Measurements from ENCODE around the gene TCF25. TPM values are rescaled to one million over a fixed set of nuclear protein-coding genes. Genes with fewer than 3 reads are reported as not detected.
"Not testable (repeated sequence)": the region's sequence is repeated elsewhere in the genome, so short reads cannot be mapped to it uniquely, and the experiment has no call there.

Gene TCF25
- polyA plus RNA-seq, 1 donor (not counting 4 experiments of a cell fraction or from before 2014, with no cell fraction given), result 103 TPM

DNA sequence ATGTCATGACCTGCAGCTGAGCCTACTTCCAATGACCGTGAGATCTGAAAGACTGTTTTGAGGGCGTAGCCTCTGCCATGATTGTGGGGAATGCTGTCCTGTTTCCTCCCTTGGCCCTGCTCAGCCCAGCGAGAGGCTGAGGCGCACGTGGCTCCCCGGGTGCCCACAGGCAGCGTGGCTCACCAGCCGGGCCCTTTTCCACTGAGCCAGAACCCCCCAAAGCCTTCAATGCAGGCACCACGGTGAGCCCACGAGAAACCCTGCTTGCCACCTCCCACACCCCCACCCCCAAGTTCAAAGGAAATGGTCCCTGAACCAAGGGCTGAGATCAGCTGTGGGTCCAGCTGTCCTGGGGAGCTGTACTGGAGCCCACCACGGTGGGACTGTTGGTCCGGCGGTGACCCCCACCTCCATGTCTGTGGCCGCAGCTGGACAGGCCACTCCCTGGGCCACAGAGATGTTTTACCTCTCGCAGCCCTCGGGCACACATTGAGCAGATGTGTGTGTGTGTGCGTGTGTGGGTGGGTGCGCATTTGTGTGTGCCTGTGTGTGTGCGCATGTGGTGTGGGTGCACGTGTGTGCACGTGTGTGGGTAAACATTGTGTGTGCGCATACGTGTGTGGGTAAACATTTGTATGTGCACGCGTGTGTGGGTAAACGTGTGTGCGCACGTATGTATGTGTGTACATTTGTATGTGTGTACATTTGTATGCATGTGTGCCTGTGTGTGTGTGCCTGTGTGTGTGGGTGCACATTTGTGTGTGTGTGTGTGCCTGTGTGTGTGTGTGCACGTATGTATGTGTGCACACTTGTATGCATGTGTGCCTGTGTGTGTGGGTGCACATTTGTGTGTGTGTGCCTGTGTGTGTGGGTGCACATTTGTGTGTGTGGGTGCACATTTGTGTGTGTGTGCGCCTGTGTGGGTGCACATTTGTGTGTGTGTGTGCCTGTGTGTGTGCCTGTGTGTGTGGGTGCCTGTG lies 40.3 kb downstream of the TCF25 start:
- no peak overlapping the region for H2AFZ ChIP-seq (ENCODE audit: control insufficient read depth, low read length)
- peaks cover 21 to 28% of the 10 kb centered on the region in 2 experiments for H3K36me3 ChIP-seq (ENCODE audit: control insufficient read depth in 2 of 2, extremely low read depth in 1 of 2, insufficient read depth in 2 of 2, low read length in 2 of 2)
- H3K9me3 ChIP-seq (ENCODE audit: control insufficient read depth, low read depth, low read length), result no peaks in the 10 kb centered on the region
- no peak overlapping the region for H3K27ac ChIP-seq (ENCODE audit: control insufficient read depth, insufficient read depth, low read length)
- H4K20me1 ChIP-seq (ENCODE audit: control insufficient read depth, extremely low read depth, insufficient read depth, low read length), result peaks cover 4% of the 10 kb centered on the region
- H3K4me3 ChIP-seq (ENCODE audit: control insufficient read depth in 2 of 3, extremely low read depth in 1 of 3, insufficient read depth in 2 of 3, low read depth in 1 of 3, low read length in 3 of 3), result no peak overlapping the region
- peaks cover 19% of the 10 kb centered on the region for H3K4me1 ChIP-seq (ENCODE audit: control insufficient read depth, extremely low read depth, insufficient read depth, low read length)
- no peak overlapping the region for H3K9ac ChIP-seq (ENCODE audit: control insufficient read depth, extremely low read depth, insufficient read depth, low read length)
- dilution Hi-C loops (cut with MboI; ENCODE audit: extremely low pct_ligation_motif_present, low sequenced_read_pairs), result no loop called here
- H3K79me2 ChIP-seq (ENCODE audit: control insufficient read depth, insufficient read depth, low read length), result no peaks in the 10 kb centered on the region
- H3K9me1 ChIP-seq (ENCODE audit: control insufficient read depth, extremely low read depth, insufficient read depth, low read length), result no peaks in the 10 kb centered on the region
- no peak overlapping the region for H3K4me2 ChIP-seq (ENCODE audit: control insufficient read depth, extremely low read depth, insufficient read depth, low read depth, low read length)
- H3K27me3 ChIP-seq (ENCODE audit: control insufficient read depth, extremely low read depth, insufficient read depth, low read length), result no peaks in the 10 kb centered on the region
- FAIRE-seq, result no peak
- DNase-seq (ENCODE audit: low read depth, low spot score), result no peak
- no peak for TF ChIP-seq EZH2 (IDR thresholded peaks at IDR 0.05; ENCODE audit: low read length)
- TF ChIP-seq, protein P1, sequence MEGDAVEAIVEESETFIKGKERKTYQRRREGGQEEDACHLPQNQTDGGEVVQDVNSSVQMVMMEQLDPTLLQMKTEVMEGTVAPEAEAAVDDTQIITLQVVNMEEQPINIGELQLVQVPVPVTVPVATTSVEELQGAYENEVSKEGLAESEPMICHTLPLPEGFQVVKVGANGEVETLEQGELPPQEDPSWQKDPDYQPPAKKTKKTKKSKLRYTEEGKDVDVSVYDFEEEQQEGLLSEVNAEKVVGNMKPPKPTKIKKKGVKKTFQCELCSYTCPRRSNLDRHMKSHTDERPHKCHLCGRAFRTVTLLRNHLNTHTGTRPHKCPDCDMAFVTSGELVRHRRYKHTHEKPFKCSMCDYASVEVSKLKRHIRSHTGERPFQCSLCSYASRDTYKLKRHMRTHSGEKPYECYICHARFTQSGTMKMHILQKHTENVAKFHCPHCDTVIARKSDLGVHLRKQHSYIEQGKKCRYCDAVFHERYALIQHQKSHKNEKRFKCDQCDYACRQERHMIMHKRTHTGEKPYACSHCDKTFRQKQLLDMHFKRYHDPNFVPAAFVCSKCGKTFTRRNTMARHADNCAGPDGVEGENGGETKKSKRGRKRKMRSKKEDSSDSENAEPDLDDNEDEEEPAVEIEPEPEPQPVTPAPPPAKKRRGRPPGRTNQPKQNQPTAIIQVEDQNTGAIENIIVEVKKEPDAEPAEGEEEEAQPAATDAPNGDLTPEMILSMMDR (optimal IDR thresholded peaks at IDR 0.05 in 1 of 3, IDR thresholded peaks at IDR 0.05 in 1 of 3, conservative IDR thresholded peaks at IDR 0.05 in 1 of 3; ENCODE audit: extremely low read depth in 1 of 3, insufficient read depth in 2 of 3, low read length in 3 of 3), result no peak

DNA sequence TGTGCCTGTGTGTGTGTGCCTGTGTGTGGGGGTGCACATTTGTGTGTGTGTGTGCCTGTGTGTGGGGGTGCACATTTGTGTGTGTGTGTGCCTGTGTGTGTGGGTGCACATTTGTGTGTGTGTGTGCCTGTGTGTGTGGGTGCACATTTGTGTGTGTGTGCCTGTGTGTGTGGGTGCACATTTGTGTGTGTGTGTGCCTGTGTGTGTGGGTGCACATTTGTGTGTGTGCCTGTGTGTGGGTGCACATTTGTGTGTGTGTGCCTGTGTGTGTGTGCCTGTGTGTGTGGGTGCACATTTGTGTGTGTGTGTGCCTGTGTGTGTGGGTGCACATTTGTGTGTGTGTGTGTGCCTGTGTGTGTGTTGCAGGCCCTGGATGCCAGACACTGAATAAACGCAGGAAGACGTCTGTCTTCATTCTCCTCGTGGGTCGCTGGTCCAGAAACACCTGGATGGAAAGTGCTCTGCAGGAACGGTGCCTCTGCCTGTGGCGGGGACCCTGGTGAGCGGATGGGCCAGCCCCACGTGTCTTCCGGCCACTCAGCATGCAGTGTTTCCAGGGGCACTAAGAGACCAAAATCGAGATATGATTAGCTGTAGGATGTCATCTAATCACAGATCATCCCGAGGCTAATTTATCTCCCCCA lies 41.4 kb downstream of the TCF25 start:
- H3K9me1 ChIP-seq (ENCODE audit: control insufficient read depth, extremely low read depth, insufficient read depth, low read length); H3K9me3 ChIP-seq (ENCODE audit: control insufficient read depth, low read depth, low read length); H3K4me2 ChIP-seq (ENCODE audit: control insufficient read depth, extremely low read depth, insufficient read depth, low read depth, low read length); H3K4me3 ChIP-seq (ENCODE audit: control insufficient read depth in 2 of 3, extremely low read depth in 1 of 3, insufficient read depth in 2 of 3, low read depth in 1 of 3, low read length in 3 of 3); H3K27ac ChIP-seq (ENCODE audit: control insufficient read depth, insufficient read depth, low read length); dilution Hi-C loops (cut with MboI; ENCODE audit: extremely low pct_ligation_motif_present, low sequenced_read_pairs); DNase-seq (ENCODE audit: low read depth, low spot score); H4K20me1 ChIP-seq (ENCODE audit: control insufficient read depth, extremely low read depth, insufficient read depth, low read length); FAIRE-seq; H2AFZ ChIP-seq (ENCODE audit: control insufficient read depth, low read length); H3K9ac ChIP-seq (ENCODE audit: control insufficient read depth, extremely low read depth, insufficient read depth, low read length); H3K79me2 ChIP-seq (ENCODE audit: control insufficient read depth, insufficient read depth, low read length); H3K27me3 ChIP-seq (ENCODE audit: control insufficient read depth, extremely low read depth, insufficient read depth, low read length): not testable (repeated sequence)
- Histone ChIP-seq H3K36me3 (ENCODE audit: control insufficient read depth in 2 of 2, extremely low read depth in 1 of 2, insufficient read depth in 2 of 2, low read length in 2 of 2) (peaks cover 20 to 21% of the 10 kb centered on the region in 2 experiments), H3K4me1 (ENCODE audit: control insufficient read depth, extremely low read depth, insufficient read depth, low read length) (peaks cover 20% of the 10 kb centered on the region)
